Measurements from ENCODE around the gene ST3GAL4. TPM values are rescaled to one million over a fixed set of nuclear protein-coding genes. Genes with fewer than 3 reads are reported as not detected.

The ST3GAL4 gene
- total RNA-seq, 4 donors from 2014 or later: 42.1 to 56.2 (median 47.2) TPM

GRCh38 chr11:126354631-126355323 is 709 bp upstream of the ST3GAL4 start:
- TF ChIP-seq POLR2AphosphoS5 (IDR thresholded peaks at IDR 0.05) (no peak), POLR2A (IDR thresholded peaks at IDR 0.05) (no peak), EP300 (IDR thresholded peaks at IDR 0.05) (no peak), CTCF (IDR thresholded peaks at IDR 0.05) (no peak)
- H3K4me3 ChIP-seq: peak overlapping the region; percentile 60 to 72

DNA sequence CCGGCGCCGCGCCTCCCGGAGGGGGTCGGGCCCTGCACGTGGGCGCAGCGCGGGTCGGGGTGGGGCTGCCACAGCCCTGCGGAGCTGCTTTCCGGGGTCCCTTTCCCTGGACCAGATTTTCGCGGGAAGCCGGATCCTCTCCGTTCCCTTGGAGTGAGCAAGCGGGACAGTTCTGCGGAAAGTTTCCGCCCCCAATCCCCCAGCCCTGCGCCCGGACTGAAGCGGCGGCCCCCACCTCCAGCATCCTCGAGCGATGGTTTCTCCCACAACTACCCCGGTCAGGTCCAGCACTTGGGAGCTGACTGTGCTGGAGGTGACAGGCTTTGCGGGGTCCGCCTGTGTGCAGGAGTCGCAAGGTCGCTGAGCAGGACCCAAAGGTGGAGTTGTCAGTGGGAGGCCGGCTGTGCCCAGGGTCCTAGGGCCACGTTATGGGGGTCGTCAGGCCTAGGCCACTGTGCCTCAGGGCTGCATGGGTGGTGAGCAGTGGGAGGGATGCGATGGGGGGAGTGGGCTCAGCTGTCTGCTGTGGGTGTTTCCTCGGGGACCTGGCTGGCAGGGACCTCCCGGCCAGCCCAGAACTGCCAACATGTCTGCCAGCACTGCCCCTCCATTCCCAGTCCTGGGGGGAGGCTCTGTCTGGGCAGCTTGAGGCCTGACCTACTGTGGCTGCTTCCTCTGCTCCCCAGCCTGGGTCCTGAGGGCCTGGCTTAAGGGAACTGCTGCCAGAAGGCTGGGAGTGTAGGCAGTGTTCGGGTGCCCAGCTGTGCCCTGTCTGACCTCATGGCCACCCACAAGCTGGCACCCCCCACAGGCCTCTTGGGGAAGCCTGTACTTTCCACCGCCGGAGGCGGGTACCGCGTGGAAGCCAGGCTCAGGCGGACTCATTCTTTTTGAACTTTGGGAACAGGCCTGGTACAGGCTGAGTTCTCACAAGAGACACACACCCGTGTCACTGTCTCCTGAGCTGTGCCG is 726 bp downstream of the ST3GAL4 start:
- no peaks in the 10 kb centered on the region for H3K36me3 ChIP-seq
- no peak for TF ChIP-seq EP300 (IDR thresholded peaks at IDR 0.05)
- peak; percentile 9 for TF ChIP-seq POLR2AphosphoS5 (IDR thresholded peaks at IDR 0.05)
- peak in 1 of 2 donors; percentile 16 for TF ChIP-seq POLR2A (IDR thresholded peaks at IDR 0.05)
- H3K9me3 ChIP-seq: no peaks in the 10 kb centered on the region
- 33% methylated on average over 1 of the region's 46 CpGs; no CpG with 5 or more reads in 1 of the 2 donors for WGBS, 2 donors (ENCODE audit: low coverage in 1 of 2)
- peak overlapping the region; percentile 60 to 72 for H3K4me3 ChIP-seq
- peak; percentile 1 for ATAC-seq
- peak overlapping the region; percentile 25 to 92 (median 88) for H3K27ac ChIP-seq
- H3K27me3 ChIP-seq: no peaks in the 10 kb centered on the region
- peaks cover 0 to 94% (median 43%) of the 10 kb centered on the region in 3 donors for H3K4me1 ChIP-seq

More at GRCh38 chr11:126354631-126355323, 709 bp upstream of the ST3GAL4 start:
- 0 to 20% methylated on average over 3 of the region's 15 CpGs for WGBS, 2 donors (ENCODE audit: low coverage in 1 of 2)
- ATAC-seq: peak; percentile 0
- Histone ChIP-seq H3K4me1 (peaks cover 0 to 95% (median 37%) of the 10 kb centered on the region in 3 donors), H3K27ac (peak overlapping the region; percentile 24 to 92 (median 88)), H3K9me3 (no peaks in the 10 kb centered on the region), H3K27me3 (no peaks in the 10 kb centered on the region), H3K36me3 (no peaks in the 10 kb centered on the region)

DNA sequence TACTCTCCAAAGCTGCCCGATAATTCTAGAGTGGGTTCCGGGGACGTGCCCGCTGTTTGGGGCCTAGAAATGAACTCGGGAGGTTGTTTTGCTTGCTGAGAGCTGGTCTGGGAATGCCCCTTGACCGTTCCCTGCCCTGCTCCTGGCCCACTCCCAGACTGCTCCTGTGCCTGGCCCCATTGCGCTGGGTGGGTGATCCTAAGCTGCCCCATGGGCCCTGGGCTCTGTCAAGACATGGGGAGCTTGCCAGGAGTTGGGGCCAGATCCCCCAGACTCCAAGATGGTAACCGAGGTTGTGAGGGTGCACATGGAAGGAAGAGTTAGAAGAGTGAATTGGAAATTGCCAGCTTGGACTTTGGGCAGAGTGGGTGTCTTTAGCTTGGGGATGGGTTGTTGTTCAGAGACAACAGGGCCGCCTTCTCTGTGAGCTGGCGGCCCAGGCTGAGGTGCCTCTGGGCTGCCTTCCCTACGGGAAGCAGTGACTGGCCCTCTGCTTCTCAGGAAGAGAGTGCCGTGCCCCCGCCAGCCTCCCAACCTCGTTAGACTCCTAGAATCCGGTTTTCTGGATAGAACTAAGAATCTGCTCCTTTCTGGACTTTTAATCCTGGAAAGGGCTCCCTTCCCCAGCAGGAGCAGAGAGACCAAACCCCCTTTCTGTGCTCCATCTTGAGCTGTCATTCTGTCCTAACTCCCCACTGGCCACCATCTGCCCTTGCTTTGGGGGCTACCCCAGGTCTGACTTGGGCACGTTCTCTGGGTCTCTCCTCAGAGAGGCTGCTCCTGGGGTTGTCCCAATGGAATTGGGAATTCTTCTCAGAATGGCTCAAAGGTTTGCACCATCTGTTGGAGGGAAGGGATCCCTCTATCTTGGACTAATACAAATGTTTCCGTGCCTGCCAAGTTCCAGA is 1.8 kb downstream of the ST3GAL4 start:
- Histone ChIP-seq H3K27me3 (no peaks in the 10 kb centered on the region), H3K36me3 (no peaks in the 10 kb centered on the region), H3K4me1 (peaks cover 0 to 85% (median 41%) of the 10 kb centered on the region in 3 donors), H3K27ac (peak overlapping the region; percentile 4 to 92 (median 88)), H3K4me3 (peak overlapping the region; percentile 60 to 72), H3K9me3 (no peaks in the 10 kb centered on the region)
- TF ChIP-seq POLR2AphosphoS5 (IDR thresholded peaks at IDR 0.05): no peak
- no peak for TF ChIP-seq EP300 (IDR thresholded peaks at IDR 0.05)
- TF ChIP-seq CTCF (IDR thresholded peaks at IDR 0.05): no peak
- no peak for TF ChIP-seq POLR2A (IDR thresholded peaks at IDR 0.05)
- no peak for ATAC-seq
- WGBS, 2 donors (ENCODE audit: low coverage in 1 of 2): 46 to 73% methylated on average over 5 to 7 of the region's 17 CpGs

- 70 to 85% methylated on average over 2 of the region's 18 CpGs for WGBS, 2 donors (ENCODE audit: low coverage in 1 of 2)
- Histone ChIP-seq H3K9me3 (no peaks in the 10 kb centered on the region), H3K36me3 (no peaks in the 10 kb centered on the region), H3K27ac (peak overlapping the region in 3 of 4 donors; percentile 86 to 92 (median 89)), H3K4me3 (peak overlapping the region in 1 of 2 donors; percentile 72), H3K4me1 (peaks cover 0 to 85% (median 43%) of the 10 kb centered on the region in 3 donors), H3K27me3 (no peaks in the 10 kb centered on the region)
- ATAC-seq: no peak
- TF ChIP-seq EP300 (IDR thresholded peaks at IDR 0.05): no peak
- TF ChIP-seq POLR2A (IDR thresholded peaks at IDR 0.05): no peak
- TF ChIP-seq CTCF (IDR thresholded peaks at IDR 0.05): no peak
- TF ChIP-seq POLR2AphosphoS5 (IDR thresholded peaks at IDR 0.05): no peak
Measured at GRCh38 chr11:126357969-126358762, 2.7 kb downstream of the ST3GAL4 start.
